Suppressor macrophage (primary cell): ENCODE measurements around the gene ENOX1.

Experiments used
- DNase-seq, 4 experiments: peaks; one replicate each; pipeline ENCODE4 v3.0.0-alpha.2; 2020 to 2022

The ENOX1 gene

DNA sequence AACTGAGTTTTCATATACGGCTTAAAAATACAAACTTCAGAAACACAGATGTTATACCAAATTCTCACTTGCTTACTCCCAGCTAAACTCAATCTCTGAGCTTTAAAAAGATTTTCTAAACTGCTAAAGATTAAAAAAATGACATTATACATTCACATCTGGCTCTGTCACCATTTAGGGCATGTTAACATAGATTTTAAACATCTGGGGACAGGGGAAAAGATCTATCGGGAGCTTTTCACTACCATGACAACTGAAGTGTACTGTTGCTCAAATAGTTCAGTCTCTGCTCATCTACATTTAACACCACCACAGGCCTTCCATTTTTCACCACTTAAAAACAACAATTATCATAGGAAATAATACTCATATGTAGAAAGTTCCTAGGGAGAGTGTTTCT is 190.8 kb downstream of the ENOX1 start:
- DNase-seq: no peak

DNA sequence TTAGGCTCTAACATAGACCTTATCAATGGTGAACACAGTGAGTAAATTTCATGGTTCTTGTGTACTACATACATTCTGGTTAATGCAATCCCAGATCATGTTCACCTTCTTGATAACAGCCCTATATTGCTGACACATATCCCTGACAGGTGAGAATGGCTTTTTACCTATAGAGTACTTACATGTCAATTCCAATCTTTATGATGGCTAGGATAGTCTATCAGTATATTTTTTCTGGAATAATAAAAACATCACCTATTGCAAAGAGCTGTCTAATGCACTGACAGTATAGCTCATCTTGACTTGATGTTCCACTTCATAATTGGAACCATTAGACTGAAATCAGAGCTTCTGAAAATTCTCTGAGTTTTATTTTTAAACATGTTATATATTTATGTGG is 199.4 kb downstream of the ENOX1 start:
- DNase-seq: no peak

DNA sequence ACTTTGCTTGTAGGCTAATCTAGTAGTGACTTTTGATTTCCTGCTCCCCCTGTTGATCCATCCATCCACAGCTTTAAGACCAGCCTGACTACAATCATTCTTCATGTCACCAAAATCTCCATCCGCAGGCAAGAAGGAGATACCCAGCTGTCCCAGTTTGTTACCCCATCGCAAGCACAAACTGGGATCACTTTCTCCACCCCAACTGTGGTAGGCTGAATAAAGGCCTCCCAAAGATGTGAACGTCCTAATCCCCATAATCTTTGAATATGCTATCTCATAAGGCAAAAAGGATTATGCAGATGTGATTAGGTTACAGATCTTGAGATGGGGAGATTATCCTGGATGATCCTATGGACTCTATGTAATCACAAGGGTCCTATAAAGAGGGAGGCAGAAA is 202.0 kb downstream of the ENOX1 start:
- no peak for DNase-seq

DNA sequence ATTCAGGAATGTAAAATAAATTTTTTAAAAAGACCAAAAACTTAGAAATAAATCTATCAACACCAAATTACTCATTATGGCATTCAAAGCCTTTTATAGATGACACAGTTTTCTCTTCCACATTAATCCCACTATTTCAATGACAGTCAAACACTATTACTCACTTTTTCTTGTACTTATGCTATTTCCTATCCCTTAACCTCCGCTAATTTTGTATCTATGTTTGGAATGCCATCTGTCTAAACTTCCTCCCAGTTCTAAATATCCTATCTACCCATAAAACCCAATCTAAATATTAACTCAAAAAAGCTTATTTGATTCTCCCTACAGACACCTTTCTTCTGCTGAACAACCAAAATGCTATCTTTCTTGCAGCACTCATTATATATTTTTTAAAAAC is 203.5 kb downstream of the ENOX1 start:
- DNase-seq: no peak

DNA sequence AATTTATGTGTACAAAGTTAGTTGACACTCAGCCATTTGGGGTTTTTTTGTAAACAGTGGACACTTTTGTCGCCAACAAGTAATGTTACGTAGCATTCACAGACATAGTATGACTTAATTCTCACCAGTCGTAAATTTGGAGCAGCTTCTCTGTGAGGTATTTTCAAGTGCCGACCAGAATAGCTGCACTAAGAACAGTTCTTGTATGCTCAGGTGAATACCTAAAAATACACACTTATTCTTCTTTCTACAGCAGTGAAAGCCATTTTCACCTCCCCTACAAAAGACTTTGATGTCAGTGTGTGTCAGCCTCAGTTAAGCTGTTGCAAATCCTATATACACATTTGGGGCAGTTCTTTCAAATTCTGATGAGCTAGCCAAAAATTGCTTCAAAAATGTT is 206.5 kb downstream of the ENOX1 start:
- DNase-seq: no peak

DNA sequence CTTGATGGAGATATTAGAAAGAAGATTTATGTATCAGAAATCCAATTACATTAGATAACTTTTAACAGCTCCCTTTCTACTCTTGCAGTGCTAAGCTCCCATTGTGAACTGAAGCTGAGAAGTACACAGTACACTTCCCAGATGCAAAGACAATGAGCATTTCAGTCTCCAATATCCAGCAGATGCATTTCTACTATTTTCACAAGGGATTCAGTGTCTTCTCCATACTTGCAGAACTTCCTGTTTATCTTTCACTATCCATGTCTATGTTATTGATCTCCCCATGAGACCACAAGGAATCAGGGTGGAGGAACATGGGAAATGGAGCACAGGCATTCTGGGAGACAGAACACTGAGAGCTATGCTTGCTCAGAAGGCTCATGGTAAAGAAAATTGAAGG is 207.5 kb downstream of the ENOX1 start:
- no peak for DNase-seq

DNA sequence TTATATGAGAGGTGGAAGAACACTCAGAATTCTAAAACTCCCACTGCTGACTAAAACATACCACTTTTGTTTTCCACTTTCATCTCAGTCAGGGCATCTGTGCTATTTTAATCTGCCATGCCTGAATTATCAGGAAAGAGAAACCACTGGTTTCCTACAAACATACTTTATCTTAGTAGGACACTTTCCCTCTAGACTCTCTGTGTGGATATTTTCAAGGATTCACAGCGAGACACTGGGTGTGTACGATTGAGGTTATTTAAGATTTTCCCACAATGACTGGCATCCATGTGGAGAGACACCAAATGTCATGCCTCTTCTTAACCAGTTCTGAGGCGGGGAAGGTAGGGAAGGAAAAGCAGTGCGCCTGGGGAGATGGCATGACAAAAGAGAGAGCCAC is 212.2 kb downstream of the ENOX1 start:
- DNase-seq: no peak

DNA sequence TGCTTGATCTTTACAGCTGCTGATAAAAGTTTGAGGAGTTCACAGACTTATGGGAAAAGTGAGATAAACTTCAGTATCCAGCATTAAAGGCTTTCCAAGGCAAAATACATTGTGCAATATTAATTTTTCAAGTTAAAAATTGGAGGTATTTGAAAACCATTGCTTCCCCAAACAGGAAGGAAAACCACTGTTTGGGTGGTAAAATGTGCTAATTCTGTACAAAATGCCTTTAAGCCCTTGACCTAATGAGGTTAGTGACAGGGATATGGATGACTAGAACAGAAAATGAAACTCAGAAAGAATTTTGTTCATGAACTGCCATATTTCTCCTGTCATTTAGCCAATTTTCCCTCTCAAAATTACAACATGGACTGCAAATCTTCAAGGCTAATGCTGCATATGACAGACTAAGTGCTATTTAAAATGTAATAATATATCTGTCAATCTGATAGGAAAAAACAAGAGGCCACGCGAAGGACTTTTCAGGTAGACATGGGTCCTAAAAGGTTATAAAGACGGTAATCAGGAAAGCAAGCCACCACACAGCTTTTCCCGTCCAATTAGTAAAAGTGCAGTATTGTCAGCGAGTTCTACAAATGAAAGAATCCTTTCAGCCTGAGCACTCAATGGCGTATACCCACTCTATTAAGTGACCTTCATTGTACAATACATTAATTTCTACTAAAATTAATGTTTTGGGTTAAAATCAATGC is 212.8 kb downstream of the ENOX1 start:
- DNase-seq: peak; percentile 5 to 38 (median 21)

DNA sequence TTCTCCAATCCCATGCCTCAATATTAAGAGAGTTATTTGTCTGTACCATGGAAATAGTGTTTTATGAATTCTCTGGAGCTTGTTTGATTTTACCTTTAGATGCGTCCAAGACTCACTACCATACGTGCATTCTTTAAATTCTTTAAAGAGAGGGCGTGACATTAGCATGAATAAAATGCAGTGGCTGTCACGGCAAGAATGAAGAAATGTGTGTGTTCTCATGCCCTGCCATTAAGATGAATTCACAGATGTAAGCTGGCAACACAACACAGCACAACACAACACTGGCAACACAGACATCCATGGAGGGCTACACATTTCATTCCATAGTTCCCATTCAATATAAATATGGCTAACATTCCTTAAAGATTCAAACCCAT is 213.4 kb downstream of the ENOX1 start:
- no peak for DNase-seq

DNA sequence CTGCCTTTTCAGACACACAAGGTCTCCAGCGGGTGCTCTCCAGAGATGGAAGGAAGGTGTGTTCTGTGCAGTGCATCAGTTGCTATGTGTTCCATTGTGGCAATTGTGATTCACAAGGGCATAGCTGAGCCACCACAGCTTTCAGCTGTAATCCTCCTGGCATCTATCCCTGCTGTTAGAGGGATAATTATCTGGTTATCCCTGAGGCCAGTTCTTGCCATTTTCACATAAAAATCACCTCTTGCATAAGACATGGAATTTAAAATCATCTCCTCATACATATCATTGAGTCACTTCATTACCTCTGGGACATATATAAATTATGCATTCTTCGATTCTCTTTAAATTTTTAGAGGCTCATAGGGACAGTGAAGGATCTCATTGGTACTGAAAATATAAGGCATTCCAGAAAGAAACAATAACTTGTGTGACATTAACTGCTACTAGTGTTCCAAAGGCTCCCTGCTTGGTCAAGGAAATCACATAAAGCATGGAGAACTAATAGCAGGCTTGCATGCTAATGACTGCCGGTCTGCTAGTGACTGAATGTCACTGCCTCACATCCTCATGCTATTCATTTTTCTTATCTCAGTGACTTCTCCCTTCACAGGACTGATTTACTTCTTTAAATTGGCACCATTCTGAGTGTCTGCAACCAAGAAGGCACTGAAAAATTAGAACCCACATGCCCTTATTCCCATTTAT is 214.0 kb downstream of the ENOX1 start:
- peak in 1 of 4 experiments; percentile 2 for DNase-seq

DNA sequence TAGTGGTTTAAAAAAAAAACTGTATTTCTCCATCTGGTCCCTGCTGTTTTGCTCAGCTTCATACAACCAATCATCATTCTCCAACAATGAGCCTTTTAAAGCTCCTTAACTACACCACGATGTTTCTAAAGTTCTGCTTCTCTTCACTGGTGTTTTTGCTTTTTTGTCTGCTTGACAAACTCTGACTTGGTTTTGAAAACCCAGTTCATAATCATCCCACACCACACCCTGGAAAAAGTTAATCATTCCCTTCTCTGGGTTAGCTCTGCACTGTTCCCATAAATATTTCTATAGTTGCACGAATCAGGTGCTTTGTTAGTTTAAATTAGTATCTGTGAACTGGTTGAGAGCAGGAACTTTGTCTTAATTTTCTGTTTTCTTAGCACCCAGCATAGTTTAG is 217.1 kb downstream of the ENOX1 start:
- DNase-seq: no peak

DNA sequence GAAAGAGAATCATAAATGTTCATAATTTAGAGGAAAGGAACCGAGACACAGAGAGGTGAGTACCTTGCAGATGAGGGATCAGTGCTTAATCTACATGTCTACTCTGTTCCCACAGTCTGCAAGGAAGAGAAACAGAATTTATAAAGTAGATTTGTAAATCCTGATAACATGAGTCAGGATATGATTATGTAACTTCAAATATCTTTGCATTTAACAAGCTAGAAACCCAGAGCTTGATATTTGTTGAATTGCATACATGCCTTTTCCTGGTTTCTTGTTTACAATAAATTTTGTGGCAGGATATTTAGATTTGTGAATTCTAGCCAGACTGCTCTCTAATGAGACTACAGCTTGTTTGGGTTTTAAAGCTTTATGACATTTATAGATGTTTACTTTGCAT is 219.2 kb downstream of the ENOX1 start:
- no peak for DNase-seq

DNA sequence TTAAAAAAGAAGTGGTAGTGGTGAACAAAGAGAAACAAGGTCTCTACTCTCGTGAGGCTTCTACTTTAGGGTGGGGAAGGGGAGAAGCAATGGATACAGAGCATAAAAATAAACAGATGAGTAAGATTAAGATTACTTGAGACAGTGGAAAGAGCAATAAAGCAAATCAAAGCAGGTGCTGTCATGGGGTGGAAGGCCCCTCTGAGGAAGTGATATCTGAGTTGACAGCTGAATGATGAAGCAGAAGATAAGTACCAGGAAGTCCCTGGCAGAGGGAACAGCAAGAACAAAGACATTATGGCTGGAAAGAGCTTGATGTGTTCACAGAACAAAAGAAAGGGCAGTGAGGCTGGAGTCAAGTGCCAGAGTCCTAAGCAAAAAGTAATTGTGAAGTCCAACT is 221.8 kb downstream of the ENOX1 start:
- no peak for DNase-seq

DNA sequence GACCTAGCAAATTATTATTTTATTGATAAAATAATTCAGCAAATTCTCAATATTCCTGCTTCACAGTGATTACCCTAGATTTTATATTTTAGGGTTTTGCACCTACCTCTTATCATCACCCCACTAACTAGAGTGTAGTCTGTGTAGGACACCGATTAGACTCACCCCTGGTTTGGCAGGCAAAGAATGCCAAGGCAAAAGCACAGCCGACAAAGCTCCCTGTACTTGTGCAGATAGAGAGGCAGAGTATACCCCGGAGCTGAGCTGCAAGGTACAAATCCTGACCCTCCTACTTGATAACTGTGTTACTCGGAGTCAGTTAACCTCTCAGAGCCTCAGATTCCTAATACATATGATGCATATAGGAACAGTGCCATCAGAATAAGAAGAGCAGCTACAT is 225.7 kb downstream of the ENOX1 start:
- DNase-seq: no peak

DNA sequence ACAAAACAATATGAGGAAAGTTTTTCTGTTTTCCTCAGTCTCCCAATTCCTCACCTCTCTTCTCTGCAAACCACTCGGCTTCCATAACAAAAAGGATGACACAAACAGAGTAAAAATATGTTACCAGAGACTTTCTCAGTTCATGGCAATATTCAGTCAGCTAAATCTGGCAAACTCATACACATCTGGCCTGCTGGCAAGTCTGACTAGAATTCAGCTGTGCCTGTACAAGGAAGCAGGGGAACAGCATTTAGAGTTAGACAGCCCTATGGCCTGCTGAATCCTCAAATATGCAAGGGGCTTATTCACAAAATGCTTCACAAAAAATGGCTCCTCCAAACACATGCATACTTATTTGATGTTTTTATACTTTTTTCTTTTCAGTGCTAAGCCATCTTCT is 227.8 kb downstream of the ENOX1 start:
- no peak for DNase-seq

DNA sequence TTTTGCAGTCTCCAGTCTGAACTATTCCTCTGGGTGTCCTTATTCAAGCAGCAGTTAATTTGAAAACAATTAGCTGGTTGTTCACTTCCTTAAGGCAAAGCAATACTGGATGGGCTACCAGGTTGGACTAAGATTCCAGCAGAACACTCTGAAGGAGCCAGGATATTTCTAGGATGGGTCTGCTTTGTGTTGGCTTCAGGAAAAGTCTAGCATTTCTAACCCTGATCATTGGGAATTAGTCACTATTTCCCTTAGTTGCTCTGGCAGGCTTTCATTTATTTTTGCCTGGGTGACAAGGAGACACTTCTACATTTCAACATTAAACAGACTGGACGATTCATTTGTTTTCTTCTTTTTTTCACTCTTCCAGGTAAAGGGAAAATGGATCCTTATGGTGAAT is 228.4 kb downstream of the ENOX1 start:
- no peak for DNase-seq

DNA sequence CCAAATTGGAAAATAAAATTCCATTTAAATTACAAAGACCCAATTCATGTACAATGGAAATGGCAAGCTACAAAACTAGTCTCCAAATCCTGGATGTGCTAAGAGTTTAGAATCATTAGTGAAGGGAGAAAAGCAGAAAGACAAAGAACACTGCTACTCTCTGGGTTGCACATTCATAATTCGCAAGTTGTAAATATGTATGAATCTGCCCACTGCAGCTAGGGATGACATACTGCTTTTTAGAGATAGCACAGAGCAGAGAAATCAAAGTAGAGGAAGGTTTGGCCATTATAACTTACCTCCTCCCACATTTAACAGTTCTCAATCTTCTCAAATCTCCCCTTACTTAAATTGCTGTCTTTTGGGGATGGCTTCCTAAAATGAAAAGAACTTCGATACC is 231.1 kb downstream of the ENOX1 start:
- no peak for DNase-seq

DNA sequence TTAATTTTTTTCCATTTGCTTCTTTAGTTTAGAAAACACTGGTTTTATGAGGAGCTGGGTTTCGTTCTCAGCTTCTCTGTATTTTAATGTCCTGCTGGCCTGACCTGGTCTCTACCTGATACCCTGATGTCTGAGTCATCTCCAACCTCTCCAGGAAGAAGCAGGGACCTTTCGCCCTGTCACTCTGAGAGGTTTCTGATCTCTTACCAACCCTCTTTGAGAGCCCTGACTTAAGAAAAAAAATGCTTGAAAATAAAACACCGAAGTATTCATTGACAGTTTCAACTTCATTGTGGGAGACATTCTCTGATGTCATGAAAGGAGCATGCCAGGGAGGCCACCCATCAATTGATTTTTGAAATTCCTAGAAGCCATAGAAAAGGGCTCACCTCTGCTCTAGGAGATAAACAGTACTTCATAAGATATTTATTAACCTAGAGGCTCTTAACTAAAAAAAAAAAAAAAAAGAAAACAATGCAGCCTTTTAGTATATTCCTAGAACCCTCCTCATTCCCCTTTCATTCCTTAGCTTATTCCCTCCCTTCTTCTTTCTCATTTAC is 234.8 kb downstream of the ENOX1 start:
- no peak for DNase-seq

DNA sequence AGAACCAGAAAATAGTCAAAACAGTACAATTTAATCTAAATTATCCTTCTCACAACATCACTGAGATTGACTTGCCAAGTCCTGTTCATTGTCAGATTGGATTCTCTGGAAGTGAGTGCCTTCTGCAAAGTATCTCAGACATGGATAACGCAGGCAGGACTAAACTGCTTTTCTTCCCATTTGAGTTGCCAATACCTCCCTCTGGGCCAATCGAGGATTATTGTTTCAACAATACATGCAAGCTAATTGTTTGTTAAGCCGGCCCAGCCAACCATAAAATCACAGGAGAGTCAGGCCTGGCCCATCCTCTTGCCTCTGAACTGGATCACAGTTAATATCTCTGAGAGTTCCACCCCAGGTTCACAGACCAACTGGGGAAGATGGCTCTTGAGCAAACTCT is 240.0 kb downstream of the ENOX1 start:
- no peak for DNase-seq

DNA sequence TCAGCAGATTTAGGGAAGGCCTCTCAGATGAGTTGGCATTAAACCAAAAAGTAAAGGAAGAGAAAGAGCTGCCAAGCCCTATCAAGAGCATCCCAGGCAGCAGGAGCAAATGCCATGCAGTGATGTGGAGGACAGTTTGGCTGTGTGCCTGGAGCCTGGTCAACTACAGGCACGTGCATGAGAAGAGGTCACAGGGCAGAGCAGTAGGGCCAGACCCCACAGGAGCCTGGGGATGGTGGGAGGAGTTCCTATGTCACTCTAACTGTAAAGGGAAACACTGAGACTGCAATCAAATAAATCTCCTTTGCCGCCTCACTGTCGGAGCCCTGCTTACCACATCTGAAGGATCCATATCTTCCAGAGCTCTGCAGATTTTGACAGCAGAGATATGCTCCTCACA is 240.5 kb downstream of the ENOX1 start:
- DNase-seq: peak in 2 of 4 experiments; percentile 3 to 4

DNA sequence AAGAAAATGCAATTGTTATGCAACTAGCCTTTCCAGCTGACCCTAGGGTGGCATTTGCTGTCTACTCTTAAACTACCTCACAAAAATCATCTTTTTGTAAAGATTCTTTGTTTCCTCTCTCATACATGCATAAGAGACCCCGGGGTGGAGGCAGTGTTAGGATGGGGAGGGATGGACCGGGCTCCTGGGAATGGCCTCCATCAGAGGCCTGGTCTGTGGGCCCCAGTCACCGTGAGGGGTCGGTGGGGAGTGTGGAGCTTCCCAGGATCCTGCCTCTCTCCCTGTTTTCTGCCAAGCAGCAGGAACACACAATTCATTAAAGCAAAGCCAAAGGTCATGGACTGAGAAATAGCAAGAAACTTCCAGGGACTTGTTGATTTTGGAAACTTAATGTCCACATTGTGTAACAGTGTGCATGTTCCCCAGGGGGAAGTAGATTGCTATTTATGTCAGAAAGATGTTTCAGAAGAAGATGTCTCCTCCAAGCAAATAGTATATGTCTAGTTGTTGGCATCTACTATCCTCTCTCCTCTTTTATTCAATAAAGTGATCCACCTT is 241.4 kb downstream of the ENOX1 start:
- DNase-seq: peak in 1 of 4 experiments; percentile 2

DNA sequence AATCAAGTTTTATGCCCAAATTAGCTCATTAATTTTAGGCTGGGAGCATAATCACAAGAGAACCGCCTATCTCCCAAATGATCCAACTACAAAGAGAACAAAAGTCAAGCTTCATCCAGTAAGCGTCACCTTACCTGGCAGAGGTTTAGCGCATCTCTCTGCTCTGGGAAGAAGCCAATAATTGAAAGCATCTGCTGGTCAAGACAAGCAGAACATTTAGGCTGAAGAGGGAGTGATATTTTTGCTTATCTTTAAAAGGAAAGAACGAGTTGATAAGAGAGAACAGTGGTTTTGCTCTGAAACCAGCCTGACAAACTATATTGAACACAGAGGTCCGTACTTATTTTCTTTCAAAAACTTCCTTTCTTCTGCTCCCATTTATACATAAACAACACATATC is 242.1 kb downstream of the ENOX1 start:
- no peak for DNase-seq

DNA sequence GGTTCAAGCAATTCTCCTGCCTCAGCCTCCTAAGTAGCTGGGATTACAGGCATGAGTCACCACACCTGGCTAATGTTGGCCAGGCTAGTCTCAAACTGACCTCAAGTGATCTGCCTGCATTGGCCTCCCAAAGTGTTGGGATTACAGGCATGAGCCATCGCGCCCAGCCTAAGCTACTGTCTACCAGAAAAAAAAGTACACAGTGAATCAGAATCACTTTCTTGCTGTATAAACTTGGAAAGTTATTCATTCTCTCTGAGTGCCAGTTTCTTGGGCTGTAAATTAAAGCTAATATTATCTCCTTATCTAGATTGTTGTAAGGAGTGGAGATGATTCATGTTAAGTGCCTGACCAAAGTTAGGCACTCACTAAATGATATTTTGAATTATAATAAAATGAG is 242.8 kb downstream of the ENOX1 start:
- no peak for DNase-seq

DNA sequence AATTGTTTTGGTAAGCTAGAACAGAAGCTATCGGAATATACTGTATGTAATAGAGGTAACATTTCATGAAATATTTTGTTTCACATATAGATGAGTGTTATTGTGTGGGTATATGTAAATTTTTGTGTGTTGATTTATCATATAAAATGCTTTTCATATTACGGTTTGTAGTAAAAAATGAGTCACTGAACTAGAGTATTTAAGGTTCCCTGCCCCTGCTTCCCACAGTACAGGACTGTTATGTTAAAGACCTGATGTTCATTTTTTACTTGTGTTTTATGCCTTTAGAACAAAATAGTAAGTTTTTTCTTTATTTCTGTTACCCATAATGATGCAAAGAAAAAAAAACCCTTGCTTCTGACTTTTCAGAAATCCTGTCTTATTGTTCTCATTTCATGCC is 243.4 kb downstream of the ENOX1 start:
- DNase-seq: no peak
